Adrenal gland (tissue), 12 donors: ENCODE measurements around the gene UBAC2. TPM values are rescaled to one million over a fixed set of nuclear protein-coding genes. Genes with fewer than 3 reads are reported as not detected.

Source experiments
- DNase-seq, 7 donors: peaks; one replicate each; pipeline ENCODE4 v3.0.0-alpha.2; 2019 to 2020
- H3K27ac ChIP-seq, 5 donors: fragments of 200-600 bp; sonication (generic) in 4 of 5; 1 replicate in 3 of 5; 2 replicates in 2 of 5; pipeline versions ENCODE4 v1.5.1 to v1.8.0; 2016 to 2020; ENCODE audit warnings: mild to moderate bottlenecking in 1 of 5
- H3K27me3 ChIP-seq: fragments of 200-600 bp; 2 replicates; pipeline ENCODE4 v1.8.0; 2021
- H3K36me3 ChIP-seq, 2 donors: fragments of 200-600 bp; replicated peaks in 1 of 2; 1 replicate in 1 of 2; 2 replicates in 1 of 2; pipeline versions ENCODE4 v1.5.1 to v1.8.0; 2018 to 2022
- H3K4me1 ChIP-seq, 2 donors: fragments of 200-600 bp; replicated peaks in 1 of 2; 1 replicate in 1 of 2; 2 replicates in 1 of 2; pipeline versions ENCODE4 v1.5.1 to v1.8.0; 2018 to 2021
- H3K4me3 ChIP-seq, 4 donors: fragments of 200-600 bp; sonication (generic) in 3 of 4; one replicate each; pipeline ENCODE4 v1.5.1; 2016 to 2018
- H3K9me3 ChIP-seq, 3 donors: fragments of 200-600 bp; sonication (generic) in 1 of 3; replicated peaks in 1 of 3; 1 replicate in 2 of 3; 2 replicates in 1 of 3; pipeline versions ENCODE4 v1.5.1 to v1.8.0; 2016 to 2021
- CTCF ChIP-seq, 6 experiments: fragments of 450-650 bp in 4 of 6; fragments of 200-600 bp in 2 of 6; sonication (generic) in 1 of 6; IDR thresholded peaks; 1 replicate in 5 of 6; 2 replicates in 1 of 6; pipeline versions ENCODE4 v1.5.1 to v1.8.0; 2016 to 2021; ENCODE audit warnings: antibody characterized with exemption in 6 of 6, mild to moderate bottlenecking in 2 of 6, moderate library complexity in 1 of 6
- POLR2A ChIP-seq, 2 donors: fragments of 450-650 bp; IDR thresholded peaks; one replicate each; pipeline ENCODE4 v1.6.1; 2017; ENCODE audit warnings: antibody characterized with exemption in 2 of 2, mild to moderate bottlenecking in 2 of 2, moderate library complexity in 1 of 2
- whole genome bisulfite sequencing, 4 donors: extraction: QIAGEN DNeasy Blood & Tissue Kit in 2 of 4; methylation state at CpG; one replicate each; pipeline versions ENCODE4 v1.1.5 to v1.1.7; 2013 to 2017; 5-methylcytosine and 5-hydroxymethylcytosine counted together
- intact Hi-C, 2 donors: fragments of 100-400 bp; cut with DNase I; formaldehyde crosslinking; loops; one replicate each; pipeline versions ENCODE4 v1.14.1 to v1.15.0; 2022 to 2023
- polyA plus RNA-seq, 3 donors: library from polyadenylated mRNA; stranded (reverse); fragments of 200-250 nt in 2 of 3; fragments of 350-450 nt in 1 of 3; fragmentation: Illumina TruSeq in 1 of 3; extraction: RNeasy Lipid Tissue Mini Kit (QIAGEN cat#74804) in 1 of 3; gene quantifications; one replicate each; pipeline ENCODE4 v1.2.3, GENCODE V29; 2013 to 2014
- total RNA-seq, 9 donors: library from RNA; depleted of rRNA in 4 of 9; stranded (reverse); fragments of >200 nt in 4 of 9; fragments of 120-200 nt in 1 of 9; fragmentation: NEBNext Ultra II Directional in 1 of 9; extraction: Animal tissue kit (Norgen Biotek cat#: 25700) in 1 of 9; gene quantifications; one replicate each; pipeline versions ENCODE4 v1.1.0 to v1.2.4, GENCODE V29; 2013 to 2023
- donor health status: healthy with polysubstance abuse.
- donor health status: Bipolar disorder and iron deficiency.
- donor health status: DM: yes; HTN: yes; CAD: no.
- donor health status: DM: no; HTN: no; CAD: no.
- donor health status: DM: no; HTN: no; CAD: no.
- donor health status: DM: yes; HTN: yes; CAD: no.

The UBAC2 gene
- total and polyA plus RNA-seq, 12 donors: 46.3 to 67.8 (median 53.5) TPM

GRCh38 chr13:99276706-99277105, 76.1 kb downstream of the UBAC2 start:
- Histone ChIP-seq H3K9me3 (no peaks in the 10 kb centered on the region), H3K4me1 (peaks cover 0 to 9% of the 10 kb centered on the region in 2 donors), H3K36me3 (no peaks in the 10 kb centered on the region), H3K27me3 (no peaks in the 10 kb centered on the region), H3K4me3 (no peak overlapping the region), H3K27ac (no peak overlapping the region)
- 91 to 100% (median 95%) methylated on average over 2 of the region's 2 CpGs for WGBS, 4 donors
- intact Hi-C loops: no loop called here
- DNase-seq: no peak
- TF ChIP-seq CTCF (IDR thresholded peaks at IDR 0.05) (no peak), POLR2A (IDR thresholded peaks at IDR 0.05) (no peak)

- no peak for TF ChIP-seq CTCF (IDR thresholded peaks at IDR 0.05)
- no peak for TF ChIP-seq POLR2A (IDR thresholded peaks at IDR 0.05)
- Histone ChIP-seq H3K27me3 (no peaks in the 10 kb centered on the region), H3K9me3 (no peaks in the 10 kb centered on the region), H3K36me3 (no peaks in the 10 kb centered on the region), H3K4me1 (peaks cover 0 to 12% of the 10 kb centered on the region in 2 donors), H3K4me3 (no peak overlapping the region), H3K27ac (no peak overlapping the region)
- DNase-seq: peak in 3 of 7 donors; percentile 30 to 56 (median 39)
- 81 to 89% (median 84%) methylated on average over 4 of the region's 4 CpGs for WGBS, 4 donors
- intact Hi-C loops: no loop called here
These were observed 77.0 kb downstream of the UBAC2 start for GRCh38 chr13:99277629-99278028.

- intact Hi-C loops: no loop called here
- WGBS, 4 donors: 74 to 86% (median 81%) methylated on average over 5 of the region's 5 CpGs
- TF ChIP-seq POLR2A (IDR thresholded peaks at IDR 0.05) (no peak), CTCF (IDR thresholded peaks at IDR 0.05) (no peak)
- Histone ChIP-seq H3K36me3 (no peaks in the 10 kb centered on the region), H3K4me3 (no peak overlapping the region), H3K27ac (no peak overlapping the region), H3K4me1 (peaks cover 0 to 17% of the 10 kb centered on the region in 2 donors), H3K27me3 (no peaks in the 10 kb centered on the region), H3K9me3 (no peaks in the 10 kb centered on the region)
- no peak for DNase-seq
These were observed 77.5 kb downstream of the UBAC2 start for GRCh38 chr13:99278200-99278599.

GRCh38 chr13:99278843-99279242, 78.2 kb downstream of the UBAC2 start:
- WGBS, 4 donors: 92 to 96% (median 93%) methylated on average over 3 of the region's 3 CpGs
- TF ChIP-seq CTCF (IDR thresholded peaks at IDR 0.05): no peak
- H3K9me3 ChIP-seq: no peaks in the 10 kb centered on the region
- H3K4me1 ChIP-seq: peaks cover 0 to 17% of the 10 kb centered on the region in 2 donors
- no peak for DNase-seq
- intact Hi-C loops: no loop called here
- no peak overlapping the region for H3K4me3 ChIP-seq
- H3K27me3 ChIP-seq: no peaks in the 10 kb centered on the region
- no peak overlapping the region for H3K27ac ChIP-seq
- H3K36me3 ChIP-seq: no peaks in the 10 kb centered on the region
